ENCODE data around the gene SDC3. TPM values are rescaled to one million over a fixed set of nuclear protein-coding genes. Genes with fewer than 3 reads are reported as not detected.
A peak's percentile ranks its signal among the peaks of the same experiment; 100 is the strongest.
"Not testable (repeated sequence)": the region's sequence is repeated elsewhere in the genome, so short reads cannot be mapped to it uniquely, and the experiment has no call there.

SDC3 gene
- total RNA-seq, 2 donors from 2014 or later, result 0.11 TPM; not detected in 1

DNA sequence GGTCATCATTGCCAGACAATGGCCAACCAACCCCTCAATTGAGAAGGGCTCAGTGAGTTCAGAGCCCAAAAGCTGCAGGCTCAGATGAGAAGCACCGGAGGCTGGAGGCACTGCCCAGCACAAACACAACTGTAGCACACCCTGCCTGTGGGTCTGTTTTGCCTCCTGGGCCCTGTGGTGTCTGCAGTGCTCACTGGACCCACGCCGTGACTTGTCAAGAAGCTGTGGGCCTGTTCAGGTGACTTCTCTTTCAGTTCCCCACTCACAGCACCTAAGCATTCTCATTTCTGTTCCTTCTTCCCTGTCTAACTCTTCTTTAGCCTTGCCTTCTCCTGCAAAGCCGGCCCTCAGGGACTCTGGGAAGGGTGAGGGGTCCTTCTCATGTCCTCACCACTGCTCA, 27.2 kb upstream of the SDC3 start:
- ATAC-seq (replicated peaks); H3K27ac Mint-ChIP-seq; H3K4me3 Mint-ChIP-seq; H3K4me1 Mint-ChIP-seq; H3K27me3 Mint-ChIP-seq; H3K9me3 Mint-ChIP-seq: not testable (repeated sequence)
- peaks cover 95% of the 10 kb centered on the region for H3K36me3 Mint-ChIP-seq (ENCODE audit: low read depth)

DNA sequence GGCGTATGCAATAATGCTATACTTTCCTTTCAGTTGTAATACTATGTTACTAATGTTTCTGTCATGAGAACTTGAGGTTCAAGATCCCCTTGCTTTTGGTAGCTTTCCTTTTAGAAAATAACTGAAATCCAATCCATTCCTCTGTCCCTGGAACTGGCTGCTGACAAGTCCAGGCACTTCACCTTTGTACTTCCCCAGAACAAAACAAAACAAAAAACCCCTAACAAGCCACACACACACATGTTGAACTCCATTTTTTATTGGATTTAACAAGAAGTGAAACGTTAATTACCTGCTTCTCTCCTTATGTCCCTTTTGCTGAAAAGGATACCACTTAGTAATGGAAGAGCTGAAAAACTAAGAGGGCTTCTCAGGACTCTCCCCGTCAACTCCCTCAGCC, 26.1 kb upstream of the SDC3 start:
- ATAC-seq (replicated peaks), result no peak
- Mint-ChIP-seq H3K27me3 (no peaks in the 10 kb centered on the region), H3K9me3 (no peaks in the 10 kb centered on the region), H3K36me3 (ENCODE audit: low read depth) (peaks cover 87% of the 10 kb centered on the region), H3K4me3 (no peak overlapping the region), H3K27ac (peak overlapping the region; percentile 78), H3K4me1 (peaks cover 3% of the 10 kb centered on the region)

DNA sequence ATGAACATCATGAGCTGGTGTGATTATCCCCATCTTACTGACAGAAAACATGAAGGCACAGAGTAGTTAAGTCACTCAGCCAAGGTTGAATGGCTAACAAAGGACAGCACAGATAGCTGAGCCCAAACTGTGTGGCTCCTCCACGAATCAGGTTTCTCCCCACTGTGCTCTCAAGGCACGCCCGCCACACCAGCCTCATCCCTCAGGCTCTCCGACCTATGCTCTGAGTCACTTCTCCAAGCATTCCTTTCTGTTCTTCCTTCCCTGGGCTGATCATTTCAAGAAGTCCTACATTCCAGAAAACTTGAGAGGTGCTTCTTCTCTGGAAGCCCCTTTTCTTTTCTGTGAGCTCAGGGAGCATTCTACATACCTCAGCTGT, 25.3 kb upstream of the SDC3 start:
- Mint-ChIP-seq H3K36me3 (ENCODE audit: low read depth) (peaks cover 80% of the 10 kb centered on the region), H3K4me1 (peaks cover 3% of the 10 kb centered on the region), H3K9me3 (no peaks in the 10 kb centered on the region), H3K4me3 (no peak overlapping the region), H3K27me3 (no peaks in the 10 kb centered on the region), H3K27ac (peak overlapping the region; percentile 78)
- ATAC-seq (replicated peaks), result no peak

DNA sequence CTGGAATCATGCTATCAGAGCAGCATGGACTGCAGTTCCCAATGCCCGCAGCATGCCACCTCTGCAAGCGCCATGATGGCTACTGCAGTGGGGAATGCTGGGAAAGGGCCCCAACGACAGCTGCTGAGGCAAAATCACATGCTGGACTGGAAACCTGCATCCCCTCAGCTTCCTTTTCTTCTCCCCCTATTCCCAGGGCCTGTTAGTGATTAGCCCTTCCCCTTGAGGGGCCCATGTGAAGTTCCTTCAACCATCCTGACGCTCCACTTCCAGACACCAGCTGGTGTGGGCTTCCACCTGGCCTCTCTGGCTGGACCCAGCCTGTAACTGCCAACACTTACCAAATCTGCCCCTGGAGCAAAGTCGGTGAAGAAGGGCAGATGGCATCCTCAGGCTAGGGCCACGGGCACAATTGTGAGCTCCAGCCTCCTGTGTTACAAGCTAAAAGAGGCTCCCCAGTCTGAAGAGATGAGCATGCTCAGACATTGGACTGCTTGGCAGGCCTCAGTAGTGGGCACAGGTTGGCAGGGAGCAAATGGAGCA, 22.1 kb upstream of the SDC3 start:
- H3K36me3 Mint-ChIP-seq (ENCODE audit: low read depth), result peaks cover 52% of the 10 kb centered on the region
- H3K27me3 Mint-ChIP-seq, result no peaks in the 10 kb centered on the region
- no peak overlapping the region for H3K4me3 Mint-ChIP-seq
- ATAC-seq (replicated peaks), result peak; percentile 20
- H3K27ac Mint-ChIP-seq, result peak overlapping the region; percentile 11
- H3K4me1 Mint-ChIP-seq, result peaks cover 3% of the 10 kb centered on the region
- H3K9me3 Mint-ChIP-seq, result no peaks in the 10 kb centered on the region

DNA sequence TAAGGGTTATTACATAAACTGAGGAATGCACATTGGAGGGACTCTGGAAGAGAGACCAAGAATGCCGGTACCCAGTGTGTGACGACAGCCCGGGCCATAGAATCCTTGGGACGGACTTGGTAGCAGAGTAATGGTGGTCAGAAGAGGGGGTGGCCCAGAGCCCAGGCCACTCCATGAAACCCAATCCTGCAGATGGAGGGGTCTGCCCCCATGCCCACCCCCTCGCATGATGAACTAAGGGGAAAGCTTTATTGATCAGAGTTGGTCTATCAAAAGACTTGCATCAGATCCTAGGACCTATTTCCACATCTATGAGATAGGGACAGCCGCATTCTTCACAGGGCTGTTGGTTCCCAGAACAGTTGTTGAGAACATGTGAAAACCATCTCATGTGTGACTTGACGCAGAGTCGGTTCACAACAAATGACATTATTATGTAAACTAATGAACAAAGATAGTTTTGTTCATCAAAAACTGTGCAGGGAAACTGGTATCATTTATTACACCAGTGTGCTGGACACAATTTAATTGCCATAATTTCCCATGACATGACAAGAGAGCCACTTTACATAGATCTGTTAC, 21.5 kb upstream of the SDC3 start:
- peak; percentile 10 for ATAC-seq (replicated peaks)
- Mint-ChIP-seq H3K27me3 (no peaks in the 10 kb centered on the region), H3K4me1 (peaks cover 2% of the 10 kb centered on the region)

DNA sequence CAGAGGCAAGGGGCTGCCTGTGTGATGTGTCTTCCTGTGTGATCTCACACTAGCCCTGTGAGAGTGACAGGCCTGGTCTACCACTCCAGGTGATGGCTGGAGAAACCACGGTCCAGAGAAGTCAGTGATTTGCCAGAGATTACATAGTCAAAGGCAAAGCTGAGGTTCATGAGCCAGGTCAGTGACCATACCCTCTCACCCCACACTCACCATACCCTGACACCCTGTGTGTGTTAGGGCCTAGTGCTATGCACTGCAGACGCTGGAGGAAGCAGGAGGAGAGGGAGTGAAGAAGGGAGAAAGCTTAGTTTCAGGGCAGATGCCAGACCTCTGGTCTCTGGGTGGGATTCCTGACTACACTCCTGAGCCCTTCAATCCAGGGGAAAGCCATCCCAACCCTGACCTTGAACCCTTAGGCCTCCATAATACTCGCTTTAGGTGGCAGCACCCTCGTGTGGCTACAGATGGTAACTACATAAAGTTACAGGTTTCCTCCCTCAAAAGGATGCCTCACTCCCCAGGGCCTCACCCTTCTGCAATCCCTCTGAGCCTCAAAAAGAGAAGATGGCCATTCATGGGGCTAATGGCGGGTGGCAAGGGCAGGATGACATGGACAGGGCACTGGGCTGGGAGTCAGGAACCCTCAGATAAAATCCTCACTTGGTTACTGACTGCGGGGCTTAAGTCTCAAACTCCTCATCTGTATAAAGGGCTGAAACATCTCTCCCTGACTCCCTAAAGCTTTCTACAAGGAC, 20.8 kb upstream of the SDC3 start:
- H3K36me3 Mint-ChIP-seq (ENCODE audit: low read depth), result peaks cover 39% of the 10 kb centered on the region
- H3K27ac Mint-ChIP-seq, result peak overlapping the region; percentile 15
- H3K27me3 Mint-ChIP-seq, result no peaks in the 10 kb centered on the region
- peak; percentile 72 for ATAC-seq (replicated peaks)
- no peaks in the 10 kb centered on the region for H3K9me3 Mint-ChIP-seq
- H3K4me1 Mint-ChIP-seq, result no peaks in the 10 kb centered on the region
- H3K4me3 Mint-ChIP-seq, result no peak overlapping the region

More for the DNA sequence above, 21.5 kb upstream of the SDC3 start:
- Mint-ChIP-seq H3K4me3 (no peak overlapping the region), H3K27ac (peak overlapping the region; percentile 15), H3K36me3 (ENCODE audit: low read depth) (peaks cover 46% of the 10 kb centered on the region), H3K9me3 (no peaks in the 10 kb centered on the region)

DNA sequence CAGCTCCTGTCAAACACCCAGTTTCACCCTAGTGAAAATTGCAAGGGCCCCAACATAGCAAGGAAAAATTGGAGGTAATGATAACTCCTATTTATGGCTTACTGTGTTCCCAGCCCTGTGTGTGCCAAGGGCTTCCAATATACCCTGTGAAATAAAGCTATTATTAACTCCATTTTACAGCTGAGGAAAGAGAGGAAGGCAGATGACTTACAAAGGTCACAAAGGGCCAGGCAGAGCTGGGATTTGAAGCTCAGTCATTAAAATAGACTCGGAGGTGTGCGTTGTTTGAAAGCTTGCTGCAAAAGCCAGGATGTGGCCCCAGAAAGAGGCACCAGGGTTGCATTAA, 20.2 kb upstream of the SDC3 start:
- H3K36me3 Mint-ChIP-seq (ENCODE audit: low read depth), result peaks cover 33% of the 10 kb centered on the region
- H3K27me3 Mint-ChIP-seq, result no peaks in the 10 kb centered on the region
- no peak overlapping the region for H3K27ac Mint-ChIP-seq
- H3K4me1 Mint-ChIP-seq, result no peaks in the 10 kb centered on the region
- no peaks in the 10 kb centered on the region for H3K9me3 Mint-ChIP-seq
- no peak for ATAC-seq (replicated peaks)
- H3K4me3 Mint-ChIP-seq, result no peak overlapping the region

DNA sequence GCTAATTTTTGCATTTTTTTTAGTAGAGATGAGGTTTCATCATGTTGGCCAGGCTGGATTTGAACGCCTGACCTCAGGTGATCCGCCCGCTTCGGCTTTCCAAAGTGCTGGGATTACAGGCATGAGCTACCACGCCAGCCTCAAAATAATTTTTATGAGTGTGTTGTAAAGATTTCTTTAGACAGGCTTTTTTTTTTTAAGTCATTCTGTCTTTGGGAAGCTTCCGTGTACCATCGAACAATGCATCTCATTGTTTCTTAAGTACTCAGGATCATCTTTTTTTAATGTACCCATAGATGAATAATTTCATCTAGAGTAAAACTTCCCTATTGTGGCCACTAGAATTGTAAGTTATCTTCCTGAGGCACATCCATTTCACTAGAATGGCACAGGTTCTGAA, 19.6 kb upstream of the SDC3 start:
- Mint-ChIP-seq H3K9me3 (no peaks in the 10 kb centered on the region), H3K36me3 (ENCODE audit: low read depth) (peaks cover 27% of the 10 kb centered on the region), H3K4me3 (no peak overlapping the region), H3K4me1 (no peaks in the 10 kb centered on the region), H3K27ac (no peak overlapping the region), H3K27me3 (no peaks in the 10 kb centered on the region)
- ATAC-seq (replicated peaks), result no peak

DNA sequence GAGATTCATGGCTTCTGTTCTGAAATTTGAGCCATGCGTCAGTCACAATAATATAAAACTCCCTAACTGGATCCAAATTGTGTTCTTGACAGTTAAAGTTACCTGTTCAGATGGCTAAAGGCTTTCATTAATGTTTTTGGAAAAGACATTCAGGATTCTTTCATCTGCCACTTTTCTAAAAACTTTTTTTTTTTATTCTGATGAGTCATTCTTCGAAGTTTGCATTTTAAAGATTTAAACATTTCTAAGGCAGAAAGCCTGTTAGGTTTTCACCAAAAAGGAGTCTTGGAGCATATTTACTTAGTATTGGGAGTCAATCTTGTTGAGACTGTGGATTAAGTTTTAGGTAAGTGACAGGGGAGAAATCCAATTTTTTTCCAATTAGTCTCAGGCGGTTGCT, 18.9 kb upstream of the SDC3 start:
- no peak overlapping the region for H3K27ac Mint-ChIP-seq
- H3K27me3 Mint-ChIP-seq, result no peaks in the 10 kb centered on the region
- no peak for ATAC-seq (replicated peaks)
- H3K36me3 Mint-ChIP-seq (ENCODE audit: low read depth), result peaks cover 20% of the 10 kb centered on the region
- H3K4me1 Mint-ChIP-seq, result no peaks in the 10 kb centered on the region
- H3K9me3 Mint-ChIP-seq, result no peaks in the 10 kb centered on the region
- no peak overlapping the region for H3K4me3 Mint-ChIP-seq

DNA sequence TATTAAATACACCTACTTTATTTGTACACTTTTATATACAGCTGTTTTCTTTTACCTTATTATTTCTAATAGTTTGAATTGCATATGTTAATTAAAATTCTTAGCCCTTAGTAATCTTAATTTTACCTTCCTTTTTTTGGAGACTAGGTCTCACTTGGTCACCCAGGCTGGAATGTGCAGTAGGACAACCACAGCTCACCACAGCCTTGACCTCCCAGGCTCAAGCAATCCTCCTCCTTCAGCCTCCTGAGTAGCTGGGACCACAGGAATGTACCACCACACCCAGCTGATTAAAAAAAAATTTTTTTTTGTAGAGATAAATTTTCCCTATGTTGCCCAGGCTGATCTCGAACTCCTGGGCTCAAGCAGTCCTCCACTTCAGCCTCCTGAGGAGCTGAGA, 15.0 kb upstream of the SDC3 start:
- no peaks in the 10 kb centered on the region for H3K36me3 Mint-ChIP-seq (ENCODE audit: low read depth)
- H3K27me3 Mint-ChIP-seq, result peaks cover 3% of the 10 kb centered on the region
- no peaks in the 10 kb centered on the region for H3K9me3 Mint-ChIP-seq
- no peak for ATAC-seq (replicated peaks)
- H3K4me1 Mint-ChIP-seq, result no peaks in the 10 kb centered on the region
- no peak overlapping the region for H3K4me3 Mint-ChIP-seq
- no peak overlapping the region for H3K27ac Mint-ChIP-seq

DNA sequence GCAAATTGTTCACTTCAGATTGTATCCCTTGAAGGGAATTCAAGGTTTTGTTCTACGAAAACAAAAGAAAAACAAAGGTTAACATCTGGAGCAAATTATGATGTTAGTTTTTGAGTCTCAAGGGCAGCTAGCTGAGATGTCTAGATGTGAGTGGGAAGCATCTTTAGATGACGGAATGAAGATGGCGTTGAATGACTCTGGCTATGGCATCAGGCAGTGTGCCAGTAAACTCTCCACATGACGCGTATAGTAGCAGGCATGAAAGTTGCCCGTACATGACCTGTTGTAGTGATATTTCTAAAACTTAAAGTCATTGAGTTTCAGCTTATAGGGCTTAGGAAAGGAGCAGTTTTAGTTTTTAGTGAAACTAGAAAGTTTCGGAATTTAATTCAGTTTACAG, 12.3 kb upstream of the SDC3 start:
- Mint-ChIP-seq H3K36me3 (ENCODE audit: low read depth) (no peaks in the 10 kb centered on the region), H3K27me3 (peaks cover 3% of the 10 kb centered on the region), H3K4me3 (no peak overlapping the region), H3K4me1 (no peaks in the 10 kb centered on the region), H3K27ac (no peak overlapping the region), H3K9me3 (no peaks in the 10 kb centered on the region)
- no peak for ATAC-seq (replicated peaks)

DNA sequence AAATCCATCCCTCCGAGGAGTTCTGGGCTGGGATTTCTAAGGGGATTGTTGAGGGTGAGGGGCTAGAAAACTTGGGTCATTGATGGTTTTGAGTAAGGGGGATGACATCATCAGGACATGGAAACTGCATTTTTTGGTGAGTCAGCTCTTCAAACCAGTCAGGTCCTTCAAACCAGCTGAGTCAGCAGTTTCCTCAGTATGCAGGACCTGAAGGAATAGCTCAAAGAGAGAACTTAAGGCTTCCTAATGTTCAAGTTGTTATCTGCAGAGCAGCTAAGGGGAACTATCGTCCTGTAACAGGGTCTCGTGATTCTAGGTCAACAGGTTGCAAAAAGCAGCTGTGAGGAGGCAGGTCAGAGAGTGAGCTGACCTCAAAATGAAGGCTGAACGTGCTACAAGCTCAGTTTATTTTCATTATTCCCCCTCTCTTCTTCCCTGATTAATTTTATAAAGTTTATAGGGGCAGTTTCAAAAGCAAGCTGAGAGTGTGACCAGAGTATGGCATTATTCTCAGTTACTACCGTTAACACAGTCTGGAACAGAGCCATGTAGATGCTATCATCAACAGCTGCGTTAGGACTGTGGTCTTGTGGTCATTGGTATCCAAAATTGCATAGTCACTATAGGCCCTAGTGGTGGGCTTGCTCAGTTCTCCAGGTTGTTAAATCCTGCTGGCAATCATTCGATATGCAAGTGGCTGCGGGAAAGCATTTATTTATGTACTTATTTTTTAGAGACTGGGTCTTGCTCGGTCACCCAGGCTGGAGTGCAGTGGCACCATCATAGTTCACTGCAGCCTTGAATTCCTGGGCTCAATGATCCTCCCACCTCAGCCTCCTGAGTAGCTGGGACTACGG, 10.7 kb upstream of the SDC3 start:
- Mint-ChIP-seq H3K4me3 (no peak overlapping the region), H3K9me3 (no peaks in the 10 kb centered on the region), H3K36me3 (ENCODE audit: low read depth) (no peaks in the 10 kb centered on the region), H3K27ac (no peak overlapping the region), H3K4me1 (no peaks in the 10 kb centered on the region), H3K27me3 (peaks cover 3% of the 10 kb centered on the region)
- peak; percentile 44 for ATAC-seq (replicated peaks)

DNA sequence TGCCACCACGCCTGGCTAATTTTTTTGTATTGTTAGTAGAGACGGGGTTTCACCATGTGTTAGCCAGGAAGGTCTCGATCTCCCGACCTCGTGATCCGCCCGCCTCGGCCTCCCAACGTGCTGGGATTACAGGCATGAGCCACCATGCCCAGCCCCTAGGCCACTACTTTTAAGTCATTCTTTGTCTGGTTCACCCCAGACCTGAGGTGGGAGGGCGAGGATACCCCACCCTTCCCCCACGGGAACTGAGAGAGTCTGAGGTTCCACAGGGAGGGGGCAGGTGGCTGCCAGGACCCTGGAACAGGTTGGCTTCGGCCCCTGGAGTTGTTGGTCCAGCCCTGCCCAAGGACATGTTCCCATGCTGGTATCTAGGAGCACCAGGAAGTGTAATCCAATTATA, 7.7 kb upstream of the SDC3 start:
- Mint-ChIP-seq H3K36me3 (ENCODE audit: low read depth) (no peaks in the 10 kb centered on the region), H3K27ac (no peak overlapping the region), H3K9me3 (no peaks in the 10 kb centered on the region), H3K4me3 (no peak overlapping the region), H3K27me3 (peaks cover 3% of the 10 kb centered on the region), H3K4me1 (no peaks in the 10 kb centered on the region)
- no peak for ATAC-seq (replicated peaks)

DNA sequence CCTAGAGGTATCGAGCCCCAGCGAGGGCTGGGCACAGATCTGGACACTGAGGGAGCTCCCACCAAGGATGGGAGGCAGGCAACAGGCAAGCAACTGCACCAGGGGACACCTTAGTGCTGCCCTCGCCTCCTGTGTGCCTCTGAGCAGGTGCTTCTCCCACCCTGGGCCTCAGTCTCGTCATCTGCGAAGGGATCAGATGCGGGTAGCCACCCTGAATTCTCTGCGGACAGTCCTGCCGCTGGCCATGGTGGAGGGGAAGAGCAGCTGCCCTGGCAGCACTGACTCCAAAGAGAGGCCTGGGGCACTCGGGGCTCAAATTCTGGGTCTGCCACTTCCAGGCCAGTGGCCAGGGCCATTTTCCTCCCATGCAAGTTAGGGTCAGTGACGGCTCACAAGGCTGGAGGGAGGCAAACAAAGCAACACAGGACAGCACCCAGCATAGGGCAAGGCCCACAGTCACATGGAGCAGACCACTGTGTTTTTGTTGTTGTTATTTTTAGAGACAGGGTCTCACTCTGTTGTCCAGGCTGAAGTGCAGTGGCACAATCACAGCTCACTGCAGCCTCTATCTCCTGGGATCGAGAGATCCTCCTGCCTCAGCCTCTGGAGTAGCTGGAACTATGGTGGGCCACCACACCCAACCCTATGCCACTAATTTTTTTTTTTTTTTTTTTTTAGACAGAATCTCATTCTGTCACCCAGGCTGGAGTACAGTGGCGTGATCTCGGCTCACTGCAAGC, 7.1 kb upstream of the SDC3 start:
- H3K4me3 Mint-ChIP-seq, result no peak overlapping the region
- no peaks in the 10 kb centered on the region for H3K4me1 Mint-ChIP-seq
- no peaks in the 10 kb centered on the region for H3K9me3 Mint-ChIP-seq
- H3K27me3 Mint-ChIP-seq, result peaks cover 1% of the 10 kb centered on the region
- H3K27ac Mint-ChIP-seq, result no peak overlapping the region
- ATAC-seq (replicated peaks), result no peak
- H3K36me3 Mint-ChIP-seq (ENCODE audit: low read depth), result no peaks in the 10 kb centered on the region

All from activated T-helper 17 cell treated with anti-CD3 and anti-CD28 coated beads, Interleukin-2, amount 50 U/mL, for 72 hours (primary cell).